Prostate gland (tissue), 2 donors: Measurements from ENCODE around the gene CHRNA4.

ENCODE experiments used
- POLR2A ChIP-seq: fragments of 450-650 bp; IDR thresholded peaks from one replicate; pipeline ENCODE4 v1.6.1; 2016; ENCODE audit warnings: antibody characterized with exemption, mild to moderate bottlenecking
- POLR2AphosphoS5 ChIP-seq: sonication (generic); formaldehyde crosslinking; IDR thresholded peaks from one replicate; pipeline ENCODE4 v1.6.1; 2017; ENCODE audit warnings: antibody characterized with exemption
- TF ChIP-seq, protein P1 (sequence below), 4 experiments: fragments of 200-600 bp in 2 of 4; fragments of 450-650 bp in 2 of 4; sonication (generic) in 2 of 4; IDR thresholded peaks; 1 replicate in 3 of 4; 2 replicates in 1 of 4; pipeline ENCODE4 v1.5.1; 2016 to 2019; ENCODE audit warnings: antibody characterized with exemption in 4 of 4, mild to moderate bottlenecking in 2 of 4, moderate library complexity in 2 of 4

DNA sequence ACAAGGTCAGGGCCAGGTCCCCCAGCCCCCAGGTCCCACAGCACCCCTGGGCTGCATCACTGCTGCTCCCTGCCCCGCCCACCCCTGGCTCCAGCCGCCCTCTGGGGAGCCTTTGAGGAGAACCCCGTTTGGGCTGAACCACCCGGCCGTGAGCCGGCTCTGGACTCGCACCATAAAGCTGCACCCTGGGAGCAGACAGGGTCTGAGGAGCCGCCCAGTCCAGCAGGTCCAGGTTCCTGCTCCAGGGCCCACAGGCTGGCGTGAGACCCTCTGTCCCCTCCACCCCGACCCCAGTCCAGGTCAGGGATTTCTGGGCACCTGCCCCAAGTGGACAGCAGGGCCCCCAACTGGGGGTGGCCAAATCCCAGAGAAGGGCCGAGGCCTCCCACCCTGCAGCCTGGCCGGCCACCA is 8.3 kb downstream of the CHRNA4 start:
- TF ChIP-seq, protein P1, sequence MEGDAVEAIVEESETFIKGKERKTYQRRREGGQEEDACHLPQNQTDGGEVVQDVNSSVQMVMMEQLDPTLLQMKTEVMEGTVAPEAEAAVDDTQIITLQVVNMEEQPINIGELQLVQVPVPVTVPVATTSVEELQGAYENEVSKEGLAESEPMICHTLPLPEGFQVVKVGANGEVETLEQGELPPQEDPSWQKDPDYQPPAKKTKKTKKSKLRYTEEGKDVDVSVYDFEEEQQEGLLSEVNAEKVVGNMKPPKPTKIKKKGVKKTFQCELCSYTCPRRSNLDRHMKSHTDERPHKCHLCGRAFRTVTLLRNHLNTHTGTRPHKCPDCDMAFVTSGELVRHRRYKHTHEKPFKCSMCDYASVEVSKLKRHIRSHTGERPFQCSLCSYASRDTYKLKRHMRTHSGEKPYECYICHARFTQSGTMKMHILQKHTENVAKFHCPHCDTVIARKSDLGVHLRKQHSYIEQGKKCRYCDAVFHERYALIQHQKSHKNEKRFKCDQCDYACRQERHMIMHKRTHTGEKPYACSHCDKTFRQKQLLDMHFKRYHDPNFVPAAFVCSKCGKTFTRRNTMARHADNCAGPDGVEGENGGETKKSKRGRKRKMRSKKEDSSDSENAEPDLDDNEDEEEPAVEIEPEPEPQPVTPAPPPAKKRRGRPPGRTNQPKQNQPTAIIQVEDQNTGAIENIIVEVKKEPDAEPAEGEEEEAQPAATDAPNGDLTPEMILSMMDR (IDR thresholded peaks at IDR 0.05), result no peak
- TF ChIP-seq POLR2AphosphoS5 (no peak), POLR2A (no peak)
